ENCODE data around the gene ZNF107.

DNA sequence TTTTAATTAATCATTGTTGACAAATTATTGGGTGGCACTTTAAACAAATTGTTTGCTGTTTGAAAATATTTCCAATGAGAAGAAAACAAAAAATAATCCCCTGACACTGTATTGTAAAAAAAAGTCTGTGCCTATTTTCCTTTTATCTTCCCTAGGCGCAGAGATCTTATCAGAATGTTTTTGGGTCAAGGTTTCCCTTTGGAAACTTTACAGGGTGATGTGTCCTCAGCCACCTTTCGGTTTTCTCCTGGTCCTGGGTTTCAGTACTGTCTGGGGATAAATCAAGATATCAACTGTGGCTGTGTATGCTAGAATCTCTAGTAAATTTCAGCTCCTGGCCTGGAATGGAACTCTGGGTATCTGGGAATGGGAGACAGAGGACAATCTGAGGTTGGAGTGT, 1.4 kb downstream of the ZNF107 start:
- TF ChIP-seq POLR2A (IDR thresholded peaks at IDR 0.05), result no peak
- TF ChIP-seq, protein P1, sequence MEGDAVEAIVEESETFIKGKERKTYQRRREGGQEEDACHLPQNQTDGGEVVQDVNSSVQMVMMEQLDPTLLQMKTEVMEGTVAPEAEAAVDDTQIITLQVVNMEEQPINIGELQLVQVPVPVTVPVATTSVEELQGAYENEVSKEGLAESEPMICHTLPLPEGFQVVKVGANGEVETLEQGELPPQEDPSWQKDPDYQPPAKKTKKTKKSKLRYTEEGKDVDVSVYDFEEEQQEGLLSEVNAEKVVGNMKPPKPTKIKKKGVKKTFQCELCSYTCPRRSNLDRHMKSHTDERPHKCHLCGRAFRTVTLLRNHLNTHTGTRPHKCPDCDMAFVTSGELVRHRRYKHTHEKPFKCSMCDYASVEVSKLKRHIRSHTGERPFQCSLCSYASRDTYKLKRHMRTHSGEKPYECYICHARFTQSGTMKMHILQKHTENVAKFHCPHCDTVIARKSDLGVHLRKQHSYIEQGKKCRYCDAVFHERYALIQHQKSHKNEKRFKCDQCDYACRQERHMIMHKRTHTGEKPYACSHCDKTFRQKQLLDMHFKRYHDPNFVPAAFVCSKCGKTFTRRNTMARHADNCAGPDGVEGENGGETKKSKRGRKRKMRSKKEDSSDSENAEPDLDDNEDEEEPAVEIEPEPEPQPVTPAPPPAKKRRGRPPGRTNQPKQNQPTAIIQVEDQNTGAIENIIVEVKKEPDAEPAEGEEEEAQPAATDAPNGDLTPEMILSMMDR (IDR thresholded peaks at IDR 0.05), result no peak
